Skeletal muscle cell (primary cell): ENCODE results near the gene NAALAD2.
A peak's percentile ranks its signal among the peaks of the same experiment; 100 is the strongest.
"Not testable (repeated sequence)": the region's sequence is repeated elsewhere in the genome, so short reads cannot be mapped to it uniquely, and the experiment has no call there.

Experiments used
- DNase-seq: peaks from one replicate; pipeline ENCODE4 v3.0.0-alpha.2; 2010; ENCODE audit warnings: low read depth
- H3K4me3 ChIP-seq: 2 replicates; pipeline ENCODE4 v1.5.1; 2011; ENCODE audit warnings: low read depth, mild to moderate bottlenecking, control low read depth, low read length, moderate library complexity

The NAALAD2 gene

GRCh38 chr11:90134478-90135003 lies at the start of gene NAALAD2:
Gene NAALAD2 (plus strand): TSS chr11:90134663. CDS start chr11:90134759, 96 bp downstream.
- peak within 1 kb of the TSS; percentile 63 for H3K4me3 ChIP-seq
- DNase-seq = peak; percentile 1

GRCh38 chr11:90085650-90086049 lies 48.8 kb upstream of the NAALAD2 start, which contains the start of gene UBTFL1:
Gene UBTFL1 (plus strand): TSS chr11:90085950. CDS start chr11:90085950, 0 bp downstream.
- H3K4me3 ChIP-seq, DNase-seq: not testable (repeated sequence)

GRCh38 chr11:90088731-90089130 lies 45.7 kb upstream of the NAALAD2 start:
- not testable (repeated sequence) for H3K4me3 ChIP-seq, DNase-seq

GRCh38 chr11:90095230-90095924 lies 39.1 kb upstream of the NAALAD2 start:
- not testable (repeated sequence) for DNase-seq, H3K4me3 ChIP-seq

- DNase-seq, H3K4me3 ChIP-seq: not testable (repeated sequence)
Measured at GRCh38 chr11:90098261-90098660, 36.2 kb upstream of the NAALAD2 start.

- DNase-seq = no peak
- no peak overlapping the region for H3K4me3 ChIP-seq
Measured at GRCh38 chr11:90100431-90100830, 34.0 kb upstream of the NAALAD2 start.

- DNase-seq = no peak
- H3K4me3 ChIP-seq = no peak overlapping the region
Measured at GRCh38 chr11:90113541-90113940, 20.9 kb upstream of the NAALAD2 start.

- no peak for DNase-seq
- no peak overlapping the region for H3K4me3 ChIP-seq
Measured at GRCh38 chr11:90120191-90120590, 14.3 kb upstream of the NAALAD2 start.

- no peak for DNase-seq
- H3K4me3 ChIP-seq = no peak overlapping the region
Measured at GRCh38 chr11:90124371-90124770, 10.1 kb upstream of the NAALAD2 start.

GRCh38 chr11:90124946-90125345 lies 9.5 kb upstream of the NAALAD2 start:
- no peak for DNase-seq
- H3K4me3 ChIP-seq = no peak overlapping the region

GRCh38 chr11:90133560-90134477 lies 644 bp upstream of the NAALAD2 start:
- no peak for DNase-seq
- H3K4me3 ChIP-seq = peak overlapping the region; percentile 63

GRCh38 chr11:90135016-90135415 lies 553 bp downstream of the NAALAD2 start:
- peak overlapping the region; percentile 63 for H3K4me3 ChIP-seq
- DNase-seq = no peak

GRCh38 chr11:90148900-90149299 lies 14.4 kb downstream of the NAALAD2 start:
- no peak overlapping the region for H3K4me3 ChIP-seq
- no peak for DNase-seq

GRCh38 chr11:90166982-90167573 lies 32.6 kb downstream of the NAALAD2 start:
- DNase-seq, H3K4me3 ChIP-seq: not testable (repeated sequence)

GRCh38 chr11:90167704-90168103 lies 33.2 kb downstream of the NAALAD2 start:
- not testable (repeated sequence) for H3K4me3 ChIP-seq

GRCh38 chr11:90168571-90168970 lies 34.1 kb downstream of the NAALAD2 start:
- no peak for DNase-seq
- H3K4me3 ChIP-seq = no peak overlapping the region

More at GRCh38 chr11:90167704-90168103, 33.2 kb downstream of the NAALAD2 start:
- not testable (repeated sequence) for DNase-seq

- no peak overlapping the region for H3K4me3 ChIP-seq
- no peak for DNase-seq
Measured at GRCh38 chr11:90171359-90171758, 36.9 kb downstream of the NAALAD2 start.

GRCh38 chr11:90176069-90176468 lies 41.6 kb downstream of the NAALAD2 start:
- no peak overlapping the region for H3K4me3 ChIP-seq
- no peak for DNase-seq

- DNase-seq = no peak
Measured at GRCh38 chr11:90178751-90179150, 44.3 kb downstream of the NAALAD2 start.

GRCh38 chr11:90179923-90180322 lies 45.5 kb downstream of the NAALAD2 start:
- H3K4me3 ChIP-seq = no peak overlapping the region
- DNase-seq = no peak

More at GRCh38 chr11:90178751-90179150, 44.3 kb downstream of the NAALAD2 start:
- H3K4me3 ChIP-seq = no peak overlapping the region
